HepG2 (cell line): ENCODE data around the gene KDM6B. TPM values are rescaled to one million over a fixed set of nuclear protein-coding genes. Genes with fewer than 3 reads are reported as not detected.
A peak's percentile ranks its signal among the peaks of the same experiment; 100 is the strongest.

Source experiments
- AHR ChIP-seq: IDR thresholded peaks from 2 replicates; pipeline ENCODE4 v1.6.1; 2018; ENCODE audit warnings: missing genetic modification reagents, missing compliant biosample characterization
- GPN1 ChIP-seq: sonication (generic); formaldehyde crosslinking; IDR thresholded peaks from 2 replicates; pipeline ENCODE4 v1.5.1; 2020; ENCODE audit warnings: missing genetic modification reagents, borderline replicate concordance
- HNF4A ChIP-seq: sonication (generic); formaldehyde crosslinking; IDR thresholded peaks from 2 replicates; pipeline ENCODE4 v1.4.0; 2020; ENCODE audit warnings: missing genetic modification reagents
- IKZF5 ChIP-seq: IDR thresholded peaks from 2 replicates; pipeline ENCODE4 v1.6.1; 2018; ENCODE audit warnings: missing genetic modification reagents, mild to moderate bottlenecking, missing compliant biosample characterization
- KDM1A ChIP-seq: IDR thresholded peaks from 2 replicates; pipeline ENCODE4 v1.6.1; 2016; ENCODE audit warnings: missing compliant biosample characterization
- KLF13 ChIP-seq: sonication (generic); formaldehyde crosslinking; IDR thresholded peaks from 2 replicates; pipeline ENCODE4 v1.4.0; 2020; ENCODE audit warnings: mild to moderate bottlenecking, missing genetic modification reagents
- MLXIP ChIP-seq: sonication (generic); formaldehyde crosslinking; IDR thresholded peaks from 2 replicates; pipeline ENCODE4 v1.9.0; 2021; ENCODE audit warnings: missing genetic modification reagents, borderline replicate concordance
- MTA3 ChIP-seq: sonication (generic); formaldehyde crosslinking; IDR thresholded peaks from 2 replicates; pipeline ENCODE4 v1.4.0; 2020; ENCODE audit warnings: missing genetic modification reagents
- MXI1 ChIP-seq: IDR thresholded peaks from 3 replicates; pipeline ENCODE4 v1.6.1; 2012; ENCODE audit warnings: low read depth, low read length, inconsistent platforms, borderline replicate concordance
- MZF1 ChIP-seq: sonication (generic); formaldehyde crosslinking; IDR thresholded peaks from 2 replicates; pipeline ENCODE4 v1.8.1; 2023; ENCODE audit warnings: mild to moderate bottlenecking, missing genetic modification reagents, borderline replicate concordance
- NFIC ChIP-seq: IDR thresholded peaks from 2 replicates; pipeline ENCODE4 v1.6.1; 2012; ENCODE audit warnings: mild to moderate bottlenecking, low read length, inconsistent platforms
- NR3C1 ChIP-seq: sonication (generic); formaldehyde crosslinking; IDR thresholded peaks from 2 replicates; pipeline ENCODE4 v1.4.0; 2020; ENCODE audit warnings: missing genetic modification reagents
- POLR2A ChIP-seq, 2 experiments: IDR thresholded peaks; 2 replicates each; pipeline ENCODE4 v1.6.1; 2011; ENCODE audit warnings: low read depth in 2 of 2, low read length in 2 of 2, mild to moderate bottlenecking in 1 of 2, moderate library complexity in 1 of 2; ENCODE audit not compliant: insufficient read depth in 1 of 2
- RARA ChIP-seq: IDR thresholded peaks from 2 replicates; pipeline ENCODE4 v1.6.1; 2016; ENCODE audit warnings: missing genetic modification reagents, missing compliant biosample characterization
- SALL1 ChIP-seq: sonication (generic); formaldehyde crosslinking; IDR thresholded peaks from 2 replicates; pipeline ENCODE4 v1.8.0; 2022; ENCODE audit warnings: mild to moderate bottlenecking, missing genetic modification reagents
- SUZ12 ChIP-seq: fragments of 150-350 bp; IDR thresholded peaks from 2 replicates; pipeline ENCODE4 v1.6.1; 2014; ENCODE audit warnings: low read depth, low read length
- TEF ChIP-seq: sonication (generic); formaldehyde crosslinking; IDR thresholded peaks from 2 replicates; pipeline ENCODE4 v1.5.0; 2020; ENCODE audit warnings: missing genetic modification reagents
- ZBTB25 ChIP-seq: IDR thresholded peaks from 2 replicates; pipeline ENCODE4 v1.6.1; 2018; ENCODE audit warnings: missing genetic modification reagents
- ZFP36L1 ChIP-seq: sonication (generic); formaldehyde crosslinking; IDR thresholded peaks from 2 replicates; pipeline ENCODE4 v1.8.0; 2022; ENCODE audit warnings: mild to moderate bottlenecking, missing genetic modification reagents, moderate library complexity
- ZMAT5 ChIP-seq: sonication (generic); formaldehyde crosslinking; IDR thresholded peaks from 2 replicates; pipeline ENCODE4 v1.5.0; 2020; ENCODE audit warnings: mild to moderate bottlenecking, low read depth, missing genetic modification reagents, borderline replicate concordance
- ZNF10 ChIP-seq: sonication (generic); formaldehyde crosslinking; IDR thresholded peaks from 2 replicates; pipeline ENCODE4 v1.4.0; 2020; ENCODE audit warnings: mild to moderate bottlenecking, low read depth, missing genetic modification reagents, borderline replicate concordance
- ZNF17 ChIP-seq: sonication (generic); formaldehyde crosslinking; IDR thresholded peaks from 2 replicates; pipeline ENCODE4 v1.5.0; 2020; ENCODE audit warnings: mild to moderate bottlenecking, missing genetic modification reagents
- ZNF205 ChIP-seq: IDR thresholded peaks from 2 replicates; pipeline ENCODE4 v1.6.1; 2018; ENCODE audit warnings: missing biosample characterization, missing genetic modification reagents
- ZNF24 ChIP-seq: fragments of 450-650 bp; IDR thresholded peaks from 2 replicates; pipeline ENCODE4 v1.6.1; 2017; ENCODE audit warnings: antibody characterized with exemption, mild to moderate bottlenecking
- ZNF510 ChIP-seq: sonication (generic); formaldehyde crosslinking; IDR thresholded peaks from 2 replicates; pipeline ENCODE4 v1.4.0; 2020; ENCODE audit warnings: low read depth, mild to moderate bottlenecking, missing genetic modification reagents
- ZNF773 ChIP-seq: sonication (generic); formaldehyde crosslinking; IDR thresholded peaks from 2 replicates; pipeline ENCODE4 v1.4.0; 2020; ENCODE audit warnings: missing genetic modification reagents, borderline replicate concordance
- polyA plus RNA-seq, 8 experiments: library from polyadenylated mRNA; depleted of rRNA in 3 of 8; stranded (reverse) in 7 of 8; unstranded in 1 of 8; fragments of >200 nt; fragmentation: Illumina TruSeq in 4 of 8; extraction: Trizol in 4 of 8; gene quantifications; 2 replicates each; pipeline versions ENCODE4 v1.2.1 to v1.2.3, GENCODE V29; 2011 to 2016; ENCODE audit warnings: low read depth in 4 of 8, missing spikeins in 1 of 8, mixed read lengths in 1 of 8; ENCODE audit not compliant: insufficient read depth in 1 of 8
- total RNA-seq, 5 experiments: library from RNA; depleted of rRNA; stranded (reverse); fragments of >200 nt; fragmentation: Illumina TruSeq; extraction: Trizol; gene quantifications; 2 replicates each; pipeline ENCODE4 v1.2.3, GENCODE V29; 2016; ENCODE audit warnings: low read depth in 1 of 5

KDM6B gene
- total and polyA plus RNA-seq, 2 of the 13 experiments (the other 11 are each of a cell fraction or from before 2014, with no cell fraction given) = 1.3 to 2.1 TPM

- TF ChIP-seq IKZF5 (CRISPR knock-in tag) = peak; percentile 80; the same call in 1 of the 2 replicates
- TF ChIP-seq ZNF24 = peak; percentile 69; the same call in 1 of the 2 replicates
- no peak for TF ChIP-seq ZNF510 (CRISPR knock-in tag)
- TF ChIP-seq ZMAT5 (CRISPR knock-in tag) = no peak
- TF ChIP-seq HNF4A (CRISPR knock-in tag) = peak; percentile 98
- no peak; the same call in 1 of the 2 replicates for TF ChIP-seq MLXIP
- peak; percentile 90 for TF ChIP-seq KLF13 (CRISPR knock-in tag)
- TF ChIP-seq SUZ12 = no peak
- peak; percentile 77 for TF ChIP-seq AHR
- TF ChIP-seq TEF (CRISPR knock-in tag) = no peak
- no peak for TF ChIP-seq ZNF773 (CRISPR knock-in tag)
- peak; percentile 92; the same call in 1 of the 3 replicates for TF ChIP-seq MXI1
- TF ChIP-seq MTA3 = no peak
- peak; percentile 96 for TF ChIP-seq SALL1 (CRISPR knock-in tag)
- TF ChIP-seq KDM1A (CRISPR knock-in tag) = peak; percentile 90; the same call in 1 of the 2 replicates
- no peak for TF ChIP-seq NR3C1 (CRISPR knock-in tag)
- no peak for TF ChIP-seq ZNF10 (CRISPR knock-in tag)
- TF ChIP-seq RARA = peak; percentile 95
- peak in 1 of 2 experiments; percentile 61; a peak in 3 of 4 replicates for TF ChIP-seq POLR2A (IDR thresholded peaks at IDR 0.05; ENCODE audit: insufficient read depth in 1 of 2, low read depth in 2 of 2, low read length in 2 of 2)
- no peak for TF ChIP-seq GPN1
- TF ChIP-seq MZF1 (CRISPR knock-in tag) = no peak
- TF ChIP-seq ZFP36L1 = no peak
- peak; percentile 95 for TF ChIP-seq ZNF205
- peak; percentile 78 for TF ChIP-seq NFIC
- no peak for TF ChIP-seq ZNF17 (CRISPR knock-in tag)
- peak; percentile 96 for TF ChIP-seq ZBTB25 (CRISPR knock-in tag)
Measured at GRCh38 chr17:7836596-7837407, 2.8 kb downstream of the KDM6B start (continued).
